ENCODE data around the gene CSRNP2. TPM values are rescaled to one million over a fixed set of nuclear protein-coding genes. Genes with fewer than 3 reads are reported as not detected.

Gene CSRNP2
- total and polyA plus RNA-seq, 2 of the 8 experiments (the other 6 are each of a cell fraction or from before 2014, with no cell fraction given), result 13.7 to 34.0 TPM

GRCh38 chr12:51122844-51123243 lies 39.4 kb upstream of the CSRNP2 start (continued):
- TF ChIP-seq CHD7 (IDR thresholded peaks at IDR 0.05; ENCODE audit: insufficient replicate concordance, low read length) (no peak), CEBPB (IDR thresholded peaks at IDR 0.05; ENCODE audit: low read depth, low read length) (no peak), ATF2 (IDR thresholded peaks at IDR 0.05; ENCODE audit: low read length) (no peak), MAFK (IDR thresholded peaks at IDR 0.05; ENCODE audit: low read depth, low read length) (no peak), TAF1 (IDR thresholded peaks at IDR 0.05; ENCODE audit: low read depth, low read length) (no peak), CBX8 (IDR thresholded peaks at IDR 0.05; ENCODE audit: borderline replicate concordance, low read depth, low read length) (no peak), SUZ12 (IDR thresholded peaks at IDR 0.05; ENCODE audit: low read length) (no peak), SIRT6 (IDR thresholded peaks at IDR 0.05; ENCODE audit: low read length) (no peak), EGR1 (IDR thresholded peaks at IDR 0.05; ENCODE audit: borderline replicate concordance, low read depth, low read length) (no peak), EZH2 (IDR thresholded peaks at IDR 0.05; ENCODE audit: low read depth, low read length, severe bottlenecking) (no peak), POU5F1 (IDR thresholded peaks at IDR 0.05; ENCODE audit: low read depth, low read length) (no peak)
